Effector memory CD8-positive, alpha-beta T cell (primary cell): ENCODE measurements around the gene FYB2.

ENCODE experiments used
- ATAC-seq: fragments of 150-1000 bp; cut with Tn5 transposase; replicated peaks from 2 replicates; pipeline ENCODE4 v1.10.0; 2021; ENCODE audit warnings: mild to moderate bottlenecking, moderate library complexity
- DNase-seq, 3 experiments: peaks; one replicate each; pipeline ENCODE4 v3.0.0; 2021
- H3K27ac Mint-ChIP-seq, 2 donors: one replicate each; pipeline ENCODE4 v1.8.0; 2022; ENCODE audit warnings: mild to moderate bottlenecking in 2 of 2, mixed read lengths in 2 of 2, moderate library complexity in 2 of 2
- H3K27me3 Mint-ChIP-seq, 2 donors: one replicate each; pipeline ENCODE4 v1.8.0; 2022; ENCODE audit warnings: mixed read lengths in 2 of 2
- H3K36me3 Mint-ChIP-seq: one replicate; pipeline ENCODE4 v1.8.0; 2022; ENCODE audit warnings: mild to moderate bottlenecking, moderate library complexity, mixed read lengths; ENCODE audit not compliant: insufficient read depth
- H3K4me1 Mint-ChIP-seq, 2 donors: one replicate each; pipeline ENCODE4 v1.8.0; 2022; ENCODE audit warnings: low read depth in 2 of 2, mixed read lengths in 2 of 2
- H3K4me3 Mint-ChIP-seq, 2 donors: one replicate each; pipeline ENCODE4 v1.8.0; 2022; ENCODE audit warnings: mild to moderate bottlenecking in 2 of 2, mixed read lengths in 2 of 2, moderate library complexity in 2 of 2
- H3K9me3 Mint-ChIP-seq, 2 donors: one replicate each; pipeline ENCODE4 v1.8.0; 2022; ENCODE audit warnings: mixed read lengths in 2 of 2

The FYB2 gene

DNA sequence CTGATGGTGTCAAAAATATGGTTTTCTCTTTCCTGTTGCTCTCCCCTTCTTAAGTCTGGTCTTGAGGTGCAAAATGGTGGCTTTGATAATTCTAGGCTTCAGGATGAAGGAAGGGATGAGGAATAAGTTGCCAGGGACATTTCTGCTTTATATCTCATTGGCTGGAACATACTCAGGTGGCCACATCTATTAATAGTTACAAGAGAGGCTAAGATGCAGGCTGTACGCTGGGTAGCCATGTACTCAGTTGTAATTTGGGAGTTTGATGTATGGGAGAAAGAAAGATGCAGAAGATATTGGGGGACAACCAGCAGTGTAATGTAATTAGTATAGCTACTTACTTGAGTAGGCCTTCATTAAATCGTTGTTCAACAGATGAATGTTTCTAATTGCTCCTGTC is 148.9 kb downstream of the FYB2 start:
- Mint-ChIP-seq H3K27me3 (peaks cover 0 to 11% of the 10 kb centered on the region in 2 donors), H3K4me3 (no peak overlapping the region), H3K4me1 (no peaks in the 10 kb centered on the region), H3K27ac (no peak overlapping the region), H3K36me3 (no peaks in the 10 kb centered on the region), H3K9me3 (peaks cover 0 to 2% of the 10 kb centered on the region in 2 donors)
- ATAC-seq (no peak), DNase-seq (no peak)
